Measurements from ENCODE around the gene BLVRA.

The BLVRA gene

GRCh38 chr7:43749383-43749940 lies 9.0 kb upstream of the BLVRA start:
- DNase-seq (ENCODE audit: low spot score): no peak

GRCh38 chr7:43750016-43750887 lies 8.2 kb upstream of the BLVRA start:
- no peak for DNase-seq (ENCODE audit: low spot score)

GRCh38 chr7:43752411-43752810 lies 6.1 kb upstream of the BLVRA start:
- DNase-seq (ENCODE audit: low spot score): no peak

GRCh38 chr7:43753271-43753810 lies 5.1 kb upstream of the BLVRA start:
- no peak for DNase-seq (ENCODE audit: low spot score)

GRCh38 chr7:43753843-43754242 lies 4.6 kb upstream of the BLVRA start:
- no peak for DNase-seq (ENCODE audit: low spot score)

GRCh38 chr7:43754596-43754995 lies 3.9 kb upstream of the BLVRA start:
- DNase-seq (ENCODE audit: low spot score): no peak

- DNase-seq (ENCODE audit: low spot score): no peak
These were observed 2.0 kb upstream of the BLVRA start for GRCh38 chr7:43756368-43757072.

GRCh38 chr7:43757073-43757720 lies 1.3 kb upstream of the BLVRA start:
- DNase-seq (ENCODE audit: low spot score): no peak

GRCh38 chr7:43758822-43759683 lies 573 bp downstream of the BLVRA start:
- DNase-seq (ENCODE audit: low spot score): no peak

- DNase-seq (ENCODE audit: low spot score): no peak
These were observed 2.4 kb downstream of the BLVRA start for GRCh38 chr7:43760861-43761260.

GRCh38 chr7:43761382-43761781 lies 2.9 kb downstream of the BLVRA start:
- no peak for DNase-seq (ENCODE audit: low spot score)

- no peak for DNase-seq (ENCODE audit: low spot score)
These were observed 3.6 kb downstream of the BLVRA start for GRCh38 chr7:43761938-43762692.

GRCh38 chr7:43763183-43763582 lies 4.7 kb downstream of the BLVRA start:
- no peak for DNase-seq (ENCODE audit: low spot score)

GRCh38 chr7:43764039-43764761 lies 5.7 kb downstream of the BLVRA start:
- DNase-seq (ENCODE audit: low spot score): no peak

GRCh38 chr7:43764807-43765491 lies 6.5 kb downstream of the BLVRA start:
- no peak for DNase-seq (ENCODE audit: low spot score)

- DNase-seq (ENCODE audit: low spot score): no peak
These were observed 8.1 kb downstream of the BLVRA start for GRCh38 chr7:43766564-43766963.

GRCh38 chr7:43767311-43767710 lies 8.8 kb downstream of the BLVRA start:
- DNase-seq (ENCODE audit: low spot score): no peak

GRCh38 chr7:43768201-43768886 lies 9.9 kb downstream of the BLVRA start:
- no peak for DNase-seq (ENCODE audit: low spot score)

GRCh38 chr7:43768887-43769272 lies 10.4 kb downstream of the BLVRA start:
- DNase-seq (ENCODE audit: low spot score): no peak

Measured in COLO829 (cell line).